Measurements from ENCODE around the gene SLC5A1.

The SLC5A1 gene

GRCh38 chr22:32112380-32112779, 69.3 kb downstream of the SLC5A1 start:
- H3K4me3 ChIP-seq (IDR thresholded peaks at IDR 0.05; ENCODE audit: insufficient read depth, low read depth, low read length), result no peak overlapping the region
- H3K27me3 ChIP-seq (ENCODE audit: insufficient read depth, low read depth), result no peaks in the 10 kb centered on the region

GRCh38 chr22:32119568-32120235, 76.6 kb downstream of the SLC5A1 start:
- Histone ChIP-seq H3K79me2 (ENCODE audit: insufficient read depth, low read depth) (no peaks in the 10 kb centered on the region), H3K27ac (no peak overlapping the region), H3K27me3 (ENCODE audit: insufficient read depth, low read depth) (no peaks in the 10 kb centered on the region), H3K9ac (no peak overlapping the region), H3K36me3 (ENCODE audit: insufficient read depth) (no peaks in the 10 kb centered on the region), H4K20me1 (ENCODE audit: insufficient read depth) (no peaks in the 10 kb centered on the region), H3K4me3 (IDR thresholded peaks at IDR 0.05; ENCODE audit: insufficient read depth, low read depth, low read length) (no peak overlapping the region), H3K4me1 (ENCODE audit: low read depth, poor library complexity, severe bottlenecking) (no peaks in the 10 kb centered on the region), H3K4me2 (no peak overlapping the region), H2AFZ (ENCODE audit: low read depth) (no peak overlapping the region)
- no peak for TF ChIP-seq CTCF (conservative IDR thresholded peaks at IDR 0.05; ENCODE audit: low read depth, low read length)

More at GRCh38 chr22:32112380-32112779, 69.3 kb downstream of the SLC5A1 start:
- Histone ChIP-seq H3K27ac (no peak overlapping the region), H3K79me2 (ENCODE audit: insufficient read depth, low read depth) (no peaks in the 10 kb centered on the region), H3K4me2 (no peak overlapping the region), H3K36me3 (ENCODE audit: insufficient read depth) (no peaks in the 10 kb centered on the region), H3K9ac (no peak overlapping the region), H2AFZ (ENCODE audit: low read depth) (no peak overlapping the region), H3K4me1 (ENCODE audit: low read depth, poor library complexity, severe bottlenecking) (no peaks in the 10 kb centered on the region), H4K20me1 (ENCODE audit: insufficient read depth) (no peaks in the 10 kb centered on the region)
- TF ChIP-seq CTCF (conservative IDR thresholded peaks at IDR 0.05; ENCODE audit: low read depth, low read length), result no peak

GRCh38 chr22:32120603-32121002, 77.5 kb downstream of the SLC5A1 start:
- no peak overlapping the region for H3K4me3 ChIP-seq (IDR thresholded peaks at IDR 0.05; ENCODE audit: insufficient read depth, low read depth, low read length)
- no peaks in the 10 kb centered on the region for H4K20me1 ChIP-seq (ENCODE audit: insufficient read depth)
- H3K27me3 ChIP-seq (ENCODE audit: insufficient read depth, low read depth), result no peaks in the 10 kb centered on the region
- H3K36me3 ChIP-seq (ENCODE audit: insufficient read depth), result no peaks in the 10 kb centered on the region
- no peak for TF ChIP-seq CTCF (conservative IDR thresholded peaks at IDR 0.05; ENCODE audit: low read depth, low read length)
- H3K9ac ChIP-seq, result no peak overlapping the region
- no peaks in the 10 kb centered on the region for H3K4me1 ChIP-seq (ENCODE audit: low read depth, poor library complexity, severe bottlenecking)
- H2AFZ ChIP-seq (ENCODE audit: low read depth), result no peak overlapping the region
- no peak overlapping the region for H3K4me2 ChIP-seq
- H3K27ac ChIP-seq, result no peak overlapping the region
- no peaks in the 10 kb centered on the region for H3K79me2 ChIP-seq (ENCODE audit: insufficient read depth, low read depth)

- Histone ChIP-seq H3K9ac (no peak overlapping the region), H3K4me1 (ENCODE audit: low read depth, poor library complexity, severe bottlenecking) (no peaks in the 10 kb centered on the region), H2AFZ (ENCODE audit: low read depth) (no peak overlapping the region), H3K4me2 (no peak overlapping the region), H3K27ac (no peak overlapping the region), H3K36me3 (ENCODE audit: insufficient read depth) (no peaks in the 10 kb centered on the region), H3K27me3 (ENCODE audit: insufficient read depth, low read depth) (no peaks in the 10 kb centered on the region), H4K20me1 (ENCODE audit: insufficient read depth) (no peaks in the 10 kb centered on the region), H3K79me2 (ENCODE audit: insufficient read depth, low read depth) (no peaks in the 10 kb centered on the region), H3K4me3 (IDR thresholded peaks at IDR 0.05; ENCODE audit: insufficient read depth, low read depth, low read length) (no peak overlapping the region)
- TF ChIP-seq CTCF (conservative IDR thresholded peaks at IDR 0.05; ENCODE audit: low read depth, low read length), result no peak
These were observed 79.8 kb downstream of the SLC5A1 start for GRCh38 chr22:32122899-32123298.

Measured in KMS-11 (cell line).